Astrocyte (in vitro differentiated cells and primary cell): Measurements from ENCODE around the gene FANCI. TPM values are rescaled to one million over a fixed set of nuclear protein-coding genes. Genes with fewer than 3 reads are reported as not detected.

Experiments
- DNase-seq: peaks from one replicate; pipeline ENCODE4 v3.0.0-alpha.2; 2010; ENCODE audit warnings: low read depth
- FAIRE-seq: peaks from 2 replicates; lab custom pipeline; 2011; peaks lifted over from hg19 to GRCh38; lab: Jason Lieb, UNC
- H2AFZ ChIP-seq: 2 replicates; pipeline ENCODE4 v1.6.0; 2012; ENCODE audit warnings: low read depth, low read length, inconsistent platforms
- H3K27ac ChIP-seq: 2 replicates; pipeline ENCODE4 v1.5.1; 2011; ENCODE audit warnings: low read depth, low read length, inconsistent platforms
- H3K27me3 ChIP-seq: 2 replicates; pipeline ENCODE4 v1.6.0; 2011; ENCODE audit warnings: low read length, inconsistent platforms; ENCODE audit not compliant: insufficient read depth
- H3K36me3 ChIP-seq: 2 replicates; pipeline ENCODE4 v1.5.1; 2011; ENCODE audit warnings: low read length, inconsistent platforms; ENCODE audit not compliant: insufficient read depth
- H3K4me1 ChIP-seq: 2 replicates; pipeline ENCODE4 v1.5.1; 2011; ENCODE audit warnings: low read length, inconsistent platforms; ENCODE audit not compliant: insufficient read depth
- H3K4me2 ChIP-seq: 2 replicates; pipeline ENCODE4 v1.6.0; 2012; ENCODE audit warnings: low read length, inconsistent platforms
- H3K4me3 ChIP-seq: 2 replicates; pipeline ENCODE4 v1.5.1; 2011; ENCODE audit warnings: low read depth, mild to moderate bottlenecking, low read length, inconsistent platforms; ENCODE audit not compliant: insufficient read depth
- H3K79me2 ChIP-seq: 2 replicates; pipeline ENCODE4 v1.6.0; 2012; ENCODE audit warnings: mild to moderate bottlenecking, low read length, inconsistent platforms; ENCODE audit not compliant: insufficient read depth
- H3K9ac ChIP-seq: 2 replicates; pipeline ENCODE4 v1.6.0; 2012; ENCODE audit warnings: mild to moderate bottlenecking, low read length, inconsistent platforms
- H3K9me3 ChIP-seq: 2 replicates; pipeline ENCODE4 v1.5.1; 2012; ENCODE audit warnings: low read depth, mild to moderate bottlenecking, low read length, inconsistent platforms; ENCODE audit not compliant: insufficient read depth
- H4K20me1 ChIP-seq: 2 replicates; pipeline ENCODE4 v1.6.0; 2012; ENCODE audit warnings: low read length, inconsistent platforms; ENCODE audit not compliant: insufficient read depth
- H3K27ac Mint-ChIP-seq: one replicate; pipeline ENCODE4 v1.8.0; 2021; ENCODE audit warnings: mild to moderate bottlenecking, mixed read lengths; ENCODE audit not compliant: unreplicated experiment
- H3K27me3 Mint-ChIP-seq: one replicate; pipeline ENCODE4 v1.8.0; 2021; ENCODE audit warnings: low read depth, mixed read lengths; ENCODE audit not compliant: unreplicated experiment
- H3K36me3 Mint-ChIP-seq: one replicate; pipeline ENCODE4 v1.8.0; 2021; ENCODE audit warnings: low read depth, mixed read lengths; ENCODE audit not compliant: unreplicated experiment
- H3K4me1 Mint-ChIP-seq: one replicate; pipeline ENCODE4 v1.8.0; 2021; ENCODE audit warnings: low read depth, mixed read lengths; ENCODE audit not compliant: unreplicated experiment
- H3K4me3 Mint-ChIP-seq: one replicate; pipeline ENCODE4 v1.8.0; 2021; ENCODE audit warnings: mild to moderate bottlenecking, moderate library complexity, mixed read lengths; ENCODE audit not compliant: unreplicated experiment
- H3K9me3 Mint-ChIP-seq: one replicate; pipeline ENCODE4 v1.8.0; 2021; ENCODE audit warnings: mild to moderate bottlenecking, mixed read lengths; ENCODE audit not compliant: unreplicated experiment
- CTCF ChIP-seq: IDR thresholded peaks from 2 replicates; pipeline ENCODE4 v1.5.1; 2011; ENCODE audit warnings: low read depth, mild to moderate bottlenecking, inconsistent platforms, low read length, moderate library complexity; ENCODE audit not compliant: insufficient read depth
- EZH2 ChIP-seq: IDR thresholded peaks from 2 replicates; pipeline ENCODE4 v1.6.1; 2012; ENCODE audit warnings: mild to moderate bottlenecking, low read length, inconsistent platforms; ENCODE audit not compliant: insufficient read depth
- total RNA-seq: library from RNA; stranded (reverse); gene quantifications from 2 replicates; pipeline ENCODE4 v1.2.1, GENCODE V29; 2021

Gene FANCI
- total RNA-seq, 1 donor from 2014 or later = 10.6 TPM

DNA sequence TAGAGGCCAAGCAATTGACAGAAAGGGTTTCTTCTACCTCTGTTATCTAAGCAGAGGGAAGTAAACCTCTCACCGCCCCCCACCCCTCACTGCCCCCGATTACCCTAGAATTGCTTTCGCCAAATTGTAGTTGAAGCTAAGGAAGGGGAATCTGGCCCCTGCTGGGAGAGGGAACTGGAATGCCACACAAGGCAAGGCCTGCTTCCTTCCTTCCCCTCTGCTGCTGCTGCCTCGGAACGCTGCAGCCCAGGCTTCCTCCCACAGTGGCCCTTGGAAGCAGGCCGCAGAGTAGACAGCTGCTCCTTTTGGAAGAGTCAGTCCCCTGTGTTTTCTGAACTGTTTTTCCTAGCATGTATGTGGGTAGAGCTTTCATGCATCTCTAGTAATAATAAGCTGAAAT lies 44.0 kb upstream of the FANCI start:
- H3K4me1 Mint-ChIP-seq = peaks cover 39% of the 10 kb centered on the region

GRCh38 chr15:89200182-89200581 lies 43.6 kb upstream of the FANCI start:
- Mint-ChIP-seq H3K36me3 (no peaks in the 10 kb centered on the region), H3K27me3 (no peaks in the 10 kb centered on the region), H3K27ac (no peak overlapping the region), H3K4me1 (peaks cover 39% of the 10 kb centered on the region), H3K4me3 (no peak overlapping the region), H3K9me3 (no peaks in the 10 kb centered on the region)
- no peak overlapping the region for H3K4me2 ChIP-seq
- no peak overlapping the region for H3K27ac ChIP-seq
- H3K79me2 ChIP-seq = no peaks in the 10 kb centered on the region
- H3K9me3 ChIP-seq = no peaks in the 10 kb centered on the region
- H3K27me3 ChIP-seq = no peaks in the 10 kb centered on the region
- H3K4me3 ChIP-seq = no peak overlapping the region
- H3K9ac ChIP-seq = no peak overlapping the region
- H4K20me1 ChIP-seq = no peaks in the 10 kb centered on the region
- peaks cover 9% of the 10 kb centered on the region for H3K4me1 ChIP-seq
- no peak for TF ChIP-seq CTCF
- no peak for TF ChIP-seq EZH2
- FAIRE-seq (no peak), DNase-seq (no peak)
- peaks cover 9% of the 10 kb centered on the region for H3K36me3 ChIP-seq
- H2AFZ ChIP-seq = no peak overlapping the region

More for the DNA sequence above, 44.0 kb upstream of the FANCI start:
- Histone ChIP-seq H3K27ac (no peak overlapping the region), H3K27me3 (no peaks in the 10 kb centered on the region), H3K79me2 (no peaks in the 10 kb centered on the region), H3K9ac (no peak overlapping the region), H4K20me1 (no peaks in the 10 kb centered on the region), H3K4me3 (no peak overlapping the region), H2AFZ (no peak overlapping the region), H3K36me3 (peaks cover 13% of the 10 kb centered on the region), H3K4me2 (no peak overlapping the region), H3K4me1 (peaks cover 9% of the 10 kb centered on the region), H3K9me3 (no peaks in the 10 kb centered on the region)
- H3K9me3 Mint-ChIP-seq = no peaks in the 10 kb centered on the region
- TF ChIP-seq CTCF (no peak), EZH2 (no peak)
- no peak overlapping the region for H3K27ac Mint-ChIP-seq
- no peak overlapping the region for H3K4me3 Mint-ChIP-seq
- H3K27me3 Mint-ChIP-seq = no peaks in the 10 kb centered on the region
- no peaks in the 10 kb centered on the region for H3K36me3 Mint-ChIP-seq
- DNase-seq = no peak
- no peak for FAIRE-seq

GRCh38 chr15:89201465-89202005 lies 42.2 kb upstream of the FANCI start:
- no peak for DNase-seq
- Mint-ChIP-seq H3K27ac (no peak overlapping the region), H3K9me3 (no peaks in the 10 kb centered on the region), H3K4me3 (no peak overlapping the region), H3K27me3 (no peaks in the 10 kb centered on the region), H3K36me3 (no peaks in the 10 kb centered on the region), H3K4me1 (peaks cover 28% of the 10 kb centered on the region)
- no peak overlapping the region for H2AFZ ChIP-seq
- H3K27ac ChIP-seq = no peak overlapping the region
- no peak overlapping the region for H3K4me2 ChIP-seq
- H4K20me1 ChIP-seq = no peaks in the 10 kb centered on the region
- no peak overlapping the region for H3K9ac ChIP-seq
- H3K36me3 ChIP-seq = peaks cover 4% of the 10 kb centered on the region
- no peak for FAIRE-seq
- H3K79me2 ChIP-seq = no peaks in the 10 kb centered on the region
- H3K9me3 ChIP-seq = no peaks in the 10 kb centered on the region
- H3K27me3 ChIP-seq = no peaks in the 10 kb centered on the region
- TF ChIP-seq CTCF = no peak
- no peak overlapping the region for H3K4me3 ChIP-seq
- H3K4me1 ChIP-seq = peaks cover 9% of the 10 kb centered on the region
